T-cell (primary cell): ENCODE measurements around the gene PEAK3. TPM values are rescaled to one million over a fixed set of nuclear protein-coding genes. Genes with fewer than 3 reads are reported as not detected.
A peak's percentile ranks its signal among the peaks of the same experiment; 100 is the strongest.

Source experiments
- ATAC-seq, 4 experiments: fragments of 200-7000 bp in 3 of 4; fragments of 150-1000 bp in 1 of 4; cut with Tn5 transposase; replicated peaks in 1 of 4; 1 replicate in 3 of 4; 2 replicates in 1 of 4; pipeline ENCODE4 v1.10.0; 2021; ENCODE audit warnings: moderate library complexity in 3 of 4, mild to moderate bottlenecking in 2 of 4, moderate number of reproducible peaks in 1 of 4
- CTCF ChIA-PET, 2 donors: fragments of 300-600 bp; sonication (Branson Sonifier 250); formaldehyde crosslinking; loops; one replicate each; lab custom pipeline; 2022; ENCODE audit warnings: antibody characterized with exemption in 2 of 2; lab: Charles Lee
- POLR2A ChIA-PET, 2 donors: fragments of 300-600 bp; sonication (Branson Sonifier 250); formaldehyde crosslinking; loops; one replicate each; lab custom pipeline; 2022; ENCODE audit warnings: antibody characterized with exemption in 2 of 2; lab: Charles Lee
- DNase-seq, 35 experiments: peaks; one replicate each; pipeline versions ENCODE4 v3.0.0 to v3.0.0-alpha.2; 2013 to 2023
- H3K27ac ChIP-seq: one replicate; pipeline ENCODE4 v1.5.1; 2013; ENCODE audit warnings: low read length
- H3K27me3 ChIP-seq, 2 experiments: replicated peaks in 1 of 2; 1 replicate in 1 of 2; 2 replicates in 1 of 2; pipeline versions ENCODE4 v1.6.1 to v1.7.0; 2013; ENCODE audit warnings: low read length in 1 of 2, mixed read lengths in 1 of 2; ENCODE audit not compliant: control insufficient read depth in 2 of 2, insufficient read depth in 2 of 2; ENCODE audit errors: extremely low read depth in 1 of 2
- H3K36me3 ChIP-seq, 2 donors: 1 replicate in 1 of 2; 2 replicates in 1 of 2; pipeline versions ENCODE4 v1.6.1 to v1.7.0; 2013; ENCODE audit warnings: low read length in 1 of 2; ENCODE audit not compliant: control insufficient read depth in 2 of 2, insufficient read depth in 1 of 2; ENCODE audit errors: extremely low read depth in 1 of 2
- H3K4me1 ChIP-seq, 2 experiments: 1 replicate in 1 of 2; 2 replicates in 1 of 2; pipeline versions ENCODE4 v1.6.1 to v1.7.0; 2013; ENCODE audit warnings: low read length in 2 of 2, mixed read lengths in 1 of 2; ENCODE audit not compliant: insufficient read depth in 2 of 2, control insufficient read depth in 1 of 2; ENCODE audit errors: extremely low read depth in 1 of 2
- H3K4me3 ChIP-seq, 2 donors: 1 replicate in 1 of 2; 2 replicates in 1 of 2; pipeline versions ENCODE4 v1.5.1 to v1.7.0; 2013; ENCODE audit warnings: mild to moderate bottlenecking in 2 of 2, low read length in 1 of 2, moderate library complexity in 1 of 2; ENCODE audit not compliant: control insufficient read depth in 1 of 2; ENCODE audit errors: extremely low read depth in 1 of 2
- H3K9me3 ChIP-seq: 2 replicates; pipeline ENCODE4 v1.7.0; 2013
- H3K27ac Mint-ChIP-seq, 2 donors: one replicate each; pipeline ENCODE4 v1.8.0; 2020 to 2021; ENCODE audit warnings: mild to moderate bottlenecking in 2 of 2, mixed read lengths in 2 of 2
- H3K27me3 Mint-ChIP-seq, 2 donors: one replicate each; pipeline ENCODE4 v1.8.0; 2021 to 2022; ENCODE audit warnings: mixed read lengths in 2 of 2
- H3K36me3 Mint-ChIP-seq: one replicate; pipeline ENCODE4 v1.8.0; 2021; ENCODE audit warnings: mixed read lengths
- H3K4me1 Mint-ChIP-seq, 3 donors: one replicate each; pipeline ENCODE4 v1.8.0; 2020 to 2022; ENCODE audit warnings: mixed read lengths in 3 of 3, mild to moderate bottlenecking in 1 of 3
- H3K4me3 Mint-ChIP-seq, 3 donors: one replicate each; pipeline ENCODE4 v1.8.0; 2020 to 2022; ENCODE audit warnings: mild to moderate bottlenecking in 3 of 3, mixed read lengths in 3 of 3, moderate library complexity in 3 of 3
- H3K9me3 Mint-ChIP-seq, 3 donors: one replicate each; pipeline ENCODE4 v1.8.0; 2020 to 2022; ENCODE audit warnings: mixed read lengths in 3 of 3
- WGBS: methylation state at CpG from one replicate; pipeline ENCODE4 v1.1.5; 2013; ENCODE audit warnings: missing lambda C conversion rate; ENCODE audit not compliant: insufficient coverage; 5-methylcytosine and 5-hydroxymethylcytosine counted together
- total RNA-seq, 35 experiments: library from RNA in 6 of 35; stranded (reverse) in 6 of 35; fragments of 120-200 nt in 1 of 35; gene quantifications; one replicate each; pipeline versions ENCODE4 v1.2.1 to v1.2.4 and lab custom pipeline; 2013 to 2026

PEAK3 gene
- total RNA-seq, 5 donors from 2014 or later (not counting 1 experiment from before 2014, with no cell fraction given): 0.22 to 0.49 (median 0.30) TPM; not detected in 2

GRCh38 chr19:2237869-2238153 lies 44.2 kb downstream of the PEAK3 start:
- Mint-ChIP-seq H3K4me3 (peak overlapping the region; percentile 94 to 96 (median 95)), H3K4me1 (peaks cover 66 to 80% (median 66%) of the 10 kb centered on the region in 3 donors), H3K27ac (peak overlapping the region; percentile 88 to 97), H3K27me3 (no peaks in the 10 kb centered on the region), H3K9me3 (no peaks in the 10 kb centered on the region), H3K36me3 (peaks cover 17% of the 10 kb centered on the region)
- ChIA-PET POLR2A (interaction anchor here (0.5 to 0.6 kb wide), 2 partner anchors 37 to 152 kb away, joined by 9 to 14 read pairs; no protein-coding TSS in a partner anchor), CTCF (interaction anchor here (0.5 to 2.1 kb wide), 6 partner anchors 20 to 399 kb away, joined by 3 to 11 read pairs (median 6); no protein-coding TSS in a partner anchor)
- no peaks in the 10 kb centered on the region for H3K9me3 ChIP-seq
- H3K27me3 ChIP-seq: no peaks in the 10 kb centered on the region
- WGBS: 44% methylated on average over 3 of the region's 6 CpGs
- no peak for ATAC-seq
- H3K27ac ChIP-seq: peak overlapping the region; percentile 97
- H3K36me3 ChIP-seq: peaks cover under 1 to 24% of the 10 kb centered on the region in 2 donors
- H3K4me1 ChIP-seq: peaks cover 30 to 84% of the 10 kb centered on the region in 2 experiments
- DNase-seq: no peak
- H3K4me3 ChIP-seq: peak overlapping the region; percentile 59 to 72

GRCh38 chr19:2237051-2237868 lies 44.7 kb downstream of the PEAK3 start:
- peaks cover 5 to 24% of the 10 kb centered on the region in 2 donors for H3K36me3 ChIP-seq
- H3K4me1 ChIP-seq: peaks cover 30 to 83% of the 10 kb centered on the region in 2 experiments
- ATAC-seq (no peak), DNase-seq (no peak)
- Mint-ChIP-seq H3K36me3 (peaks cover 12% of the 10 kb centered on the region), H3K4me1 (peaks cover 60 to 79% (median 60%) of the 10 kb centered on the region in 3 donors), H3K4me3 (peak overlapping the region; percentile 94 to 96 (median 95)), H3K27ac (peak overlapping the region; percentile 88 to 97), H3K27me3 (no peaks in the 10 kb centered on the region), H3K9me3 (no peaks in the 10 kb centered on the region)
- H3K27me3 ChIP-seq: no peaks in the 10 kb centered on the region
- ChIA-PET CTCF (interaction anchor here (0.6 to 1.4 kb wide), 3 partner anchors 22 to 325 kb away, joined by 3 to 9 read pairs (median 4); no protein-coding TSS in a partner anchor), POLR2A (interaction anchor here (0.6 to 0.7 kb wide), 2 partner anchors 85 to 153 kb away, joined by 6 to 9 read pairs; no protein-coding TSS in a partner anchor)
- H3K27ac ChIP-seq: peak overlapping the region; percentile 97
- peak overlapping the region; percentile 59 to 72 for H3K4me3 ChIP-seq
- H3K9me3 ChIP-seq: no peaks in the 10 kb centered on the region
- WGBS: 29% methylated on average over 30 of the region's 43 CpGs

DNA sequence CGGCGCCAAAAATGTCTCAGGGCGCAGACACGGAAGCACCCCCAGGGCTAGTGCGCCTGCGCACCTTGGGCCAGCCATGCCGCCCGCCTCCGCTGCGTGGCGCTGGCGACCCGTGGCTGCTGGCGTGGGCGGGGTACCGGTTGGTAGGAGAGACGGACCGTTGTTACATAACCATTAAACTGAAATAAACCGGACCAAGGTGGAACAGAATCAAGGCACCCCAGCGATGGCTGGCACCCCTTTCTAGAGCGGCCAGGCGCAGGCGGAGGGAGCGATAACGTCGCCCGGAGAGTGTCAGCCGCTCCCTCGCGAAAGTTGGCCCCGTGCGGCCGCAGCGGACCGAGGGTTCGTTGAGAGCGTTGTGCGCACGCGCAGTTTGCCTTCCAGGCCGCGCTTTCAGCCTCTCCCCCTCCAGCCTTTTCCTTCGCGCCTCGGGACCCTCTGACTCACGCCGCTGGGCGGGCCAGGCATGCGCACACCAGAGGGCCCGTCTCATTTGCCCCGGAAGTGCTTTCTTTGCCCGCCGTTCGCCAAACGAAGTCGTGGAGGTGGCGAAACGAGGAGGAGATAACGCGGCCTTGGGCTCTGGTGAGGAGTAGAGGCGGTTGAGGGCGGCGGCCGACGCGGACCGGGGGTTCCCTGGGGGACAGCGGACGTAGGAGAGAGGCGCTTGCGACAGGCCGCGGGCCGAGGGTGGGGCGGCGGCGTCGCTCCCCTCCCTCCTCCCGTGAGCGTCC lies 45.5 kb downstream of the PEAK3 start, which contains the start of the genes PLEKHJ1 and SF3A2:
PLEKHJ1 (minus strand) TSS at position 16 of the 737 bp plus-strand sequence. CDS start 81 bp downstream, outside the sequence.
SF3A2 (plus strand) TSS at position 511 of the 737 bp plus-strand sequence. CDS start 6,595 bp downstream, outside the sequence.
- Mint-ChIP-seq H3K4me3 (peak within 1 kb of the TSS; percentile 94 to 96 (median 95)), H3K27me3 (no peaks in the 10 kb centered on the region), H3K9me3 (no peaks in the 10 kb centered on the region), H3K27ac (peak within 1 kb of the TSS; percentile 94 to 99), H3K36me3 (peaks cover 12% of the 10 kb centered on the region), H3K4me1 (peaks cover 55 to 72% (median 56%) of the 10 kb centered on the region in 3 donors)
- Histone ChIP-seq H3K27ac (peak within 1 kb of the TSS; percentile 97), H3K4me3 (peak within 1 kb of the TSS; percentile 59 to 72), H3K36me3 (peaks cover 5 to 22% of the 10 kb centered on the region in 2 donors), H3K27me3 (no peaks in the 10 kb centered on the region), H3K4me1 (peaks cover 30 to 75% of the 10 kb centered on the region in 2 experiments), H3K9me3 (no peaks in the 10 kb centered on the region)
- ChIA-PET POLR2A (interaction anchor here in 1 of 2 donors (0.7 kb wide), 2 partner anchors 85 to 1533 kb away, joined by 6 to 7 read pairs; no protein-coding TSS in a partner anchor), CTCF (interaction anchor here in 1 of 2 donors (0.7 to 0.9 kb wide), 3 partner anchors 36 to 191 kb away, joined by 3 to 4 read pairs (median 3); partner anchors contain the start of gene TIMM13)
- under 1% methylated on average over 79 of the region's 80 CpGs for WGBS
- peak; percentile 80 to 84 (median 82) for ATAC-seq
- peak; percentile 94 to 100 (median 97) for DNase-seq

DNA sequence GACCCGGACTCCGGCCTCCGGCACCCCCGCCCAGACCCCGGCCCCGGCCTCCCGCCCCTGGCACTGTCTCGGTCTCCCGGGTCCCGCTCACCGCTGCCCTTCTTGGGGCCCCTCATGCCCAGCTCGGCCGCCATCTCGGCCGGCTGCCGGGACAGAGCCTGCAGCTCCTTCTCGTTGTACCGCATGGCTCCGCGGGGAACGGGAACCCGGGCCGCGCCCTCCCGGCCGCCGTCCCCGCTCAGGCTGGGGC lies 46.0 kb downstream of the PEAK3 start:
- Mint-ChIP-seq H3K4me3 (peak overlapping the region; percentile 94 to 96 (median 95)), H3K27me3 (no peaks in the 10 kb centered on the region), H3K27ac (peak overlapping the region; percentile 94 to 99), H3K4me1 (peaks cover 50 to 67% (median 51%) of the 10 kb centered on the region in 3 donors), H3K36me3 (peaks cover 12% of the 10 kb centered on the region), H3K9me3 (no peaks in the 10 kb centered on the region)
- no peak overlapping the region for H3K27ac ChIP-seq
- POLR2A ChIA-PET: interaction anchor here in 1 of 2 donors (0.7 kb wide), 1 partner anchor 1534 kb away, joined by 7 read pairs; no protein-coding TSS in a partner anchor
- H3K9me3 ChIP-seq: no peaks in the 10 kb centered on the region
- WGBS: under 1% methylated on average over 28 of the region's 28 CpGs
- peak overlapping the region; percentile 59 to 72 for H3K4me3 ChIP-seq
- no peaks in the 10 kb centered on the region for H3K27me3 ChIP-seq
- ATAC-seq (no peak), DNase-seq (no peak)
- peaks cover 5 to 17% of the 10 kb centered on the region in 2 donors for H3K36me3 ChIP-seq
- CTCF ChIA-PET: interaction anchor here in 1 of 2 donors (0.7 to 0.9 kb wide), 4 partner anchors 36 to 192 kb away, joined by 3 to 4 read pairs (median 3); partner anchors contain the start of gene TIMM13
- peaks cover 28 to 70% of the 10 kb centered on the region in 2 experiments for H3K4me1 ChIP-seq

DNA sequence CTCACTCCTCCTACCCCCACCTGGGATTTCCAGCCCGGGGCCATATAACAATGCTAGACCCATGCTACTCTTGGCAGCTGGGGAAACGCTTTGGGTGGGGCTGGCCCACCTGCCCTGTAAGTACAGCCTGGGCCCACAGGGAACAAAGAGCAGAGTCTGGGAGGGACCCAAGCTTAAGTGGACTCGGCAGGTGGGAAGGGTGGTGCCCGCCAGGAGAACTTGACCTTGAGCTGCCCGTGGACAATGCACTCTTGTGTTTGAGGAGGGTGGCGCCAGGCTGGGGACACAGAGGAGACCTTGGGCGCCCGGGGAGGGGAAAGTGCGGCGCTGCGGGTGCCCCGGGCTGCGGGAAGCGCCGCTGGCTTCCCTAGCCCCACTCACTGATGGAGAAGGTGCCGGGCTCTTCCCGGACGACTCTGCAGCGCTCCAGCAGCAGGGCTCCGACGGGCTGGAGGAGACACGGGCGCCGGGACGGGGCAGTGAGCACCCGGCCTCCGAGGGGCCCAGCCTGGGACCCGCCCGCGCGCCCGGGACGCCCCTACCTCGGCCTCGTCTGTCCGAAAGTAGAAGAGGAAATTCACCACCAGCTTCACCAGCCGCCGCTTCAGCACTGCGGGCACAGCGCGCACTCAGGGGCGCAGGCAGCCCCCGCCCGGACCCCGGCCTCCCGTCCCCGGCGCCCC lies 46.5 kb downstream of the PEAK3 start:
- H3K4me3 ChIP-seq: peak overlapping the region; percentile 59 to 72
- peak; percentile 0 to 7 (median 2) for ATAC-seq
- Mint-ChIP-seq H3K4me1 (peaks cover 45 to 62% (median 47%) of the 10 kb centered on the region in 3 donors), H3K27me3 (no peaks in the 10 kb centered on the region), H3K9me3 (no peaks in the 10 kb centered on the region), H3K4me3 (peak overlapping the region; percentile 94 to 96 (median 95)), H3K27ac (peak overlapping the region; percentile 64 to 81), H3K36me3 (peaks cover 12% of the 10 kb centered on the region)
- H3K27me3 ChIP-seq: no peaks in the 10 kb centered on the region
- H3K9me3 ChIP-seq: no peaks in the 10 kb centered on the region
- H3K27ac ChIP-seq: no peak overlapping the region
- H3K4me1 ChIP-seq: peaks cover 23 to 66% of the 10 kb centered on the region in 2 experiments
- CTCF ChIA-PET: interaction anchor here in 1 of 2 donors (0.7 to 0.9 kb wide), 4 partner anchors 37 to 192 kb away, joined by 3 to 4 read pairs (median 3); partner anchors contain the start of gene TIMM13
- POLR2A ChIA-PET: interaction anchor here (0.7 kb wide), 2 partner anchors 204 to 1534 kb away, joined by 4 to 7 read pairs; no protein-coding TSS in a partner anchor
- WGBS: 0% methylated on average over 47 of the region's 48 CpGs
- peak in 3 of 35 experiments; percentile 24 to 30 (median 25) for DNase-seq
- H3K36me3 ChIP-seq: peaks cover 5 to 15% of the 10 kb centered on the region in 2 donors
